H9 (cell line): ENCODE data around the gene HDAC5. TPM values are rescaled to one million over a fixed set of nuclear protein-coding genes. Genes with fewer than 3 reads are reported as not detected.

Experiments
- DNase-seq: peaks from one replicate; pipeline ENCODE4 v3.0.0-alpha.2; 2017
- H2AFZ ChIP-seq: one replicate; pipeline ENCODE4 v1.6.1; 2013; ENCODE audit warnings: mild to moderate bottlenecking, low read length, control low read depth, moderate library complexity
- H2AK5ac ChIP-seq: 2 replicates; pipeline ENCODE4 v1.6.1; 2013; ENCODE audit warnings: low read length, control low read depth, mixed read lengths; ENCODE audit not compliant: insufficient read length
- H2BK120ac ChIP-seq: one replicate; pipeline ENCODE4 v1.6.1; 2013; ENCODE audit warnings: low read depth, mild to moderate bottlenecking, low read length, control low read depth, inconsistent platforms; ENCODE audit not compliant: poor library complexity, severe bottlenecking
- H2BK12ac ChIP-seq: 2 replicates; pipeline ENCODE4 v1.6.1; 2013; ENCODE audit warnings: low read length, control low read depth, mixed read lengths, low read depth; ENCODE audit not compliant: insufficient read length
- H2BK15ac ChIP-seq: 2 replicates; pipeline ENCODE4 v1.6.1; 2013; ENCODE audit warnings: low read depth, low read length, control low read depth
- H2BK20ac ChIP-seq: one replicate; pipeline ENCODE4 v1.6.1; 2013; ENCODE audit warnings: low read depth, mild to moderate bottlenecking, low read length, control low read depth, inconsistent platforms; ENCODE audit not compliant: poor library complexity, severe bottlenecking
- H2BK5ac ChIP-seq: 2 replicates; pipeline ENCODE4 v1.6.1; 2013; ENCODE audit warnings: low read length, control low read depth, mixed read lengths; ENCODE audit not compliant: insufficient read length
- H3K14ac ChIP-seq: 2 replicates; pipeline ENCODE4 v1.6.1; 2013; ENCODE audit warnings: low read length, control low read depth; ENCODE audit not compliant: insufficient read depth
- H3K18ac ChIP-seq: 2 replicates; pipeline ENCODE4 v1.6.1; 2013; ENCODE audit warnings: low read depth, mild to moderate bottlenecking, mixed read lengths, low read length, control low read depth; ENCODE audit not compliant: insufficient read length
- H3K23ac ChIP-seq: 2 replicates; pipeline ENCODE4 v1.6.1; 2013; ENCODE audit warnings: low read length, control low read depth, mixed read lengths, low read depth; ENCODE audit not compliant: insufficient read length
- H3K23me2 ChIP-seq: 2 replicates; pipeline ENCODE4 v1.6.1; 2013; ENCODE audit warnings: low read depth, mild to moderate bottlenecking, mixed read lengths, low read length, control low read depth; ENCODE audit not compliant: insufficient read length, poor library complexity, severe bottlenecking
- H3K27ac ChIP-seq: 2 replicates; pipeline ENCODE4 v1.5.1; 2013; ENCODE audit warnings: low read length, control low read depth, mixed read lengths, low read depth; ENCODE audit not compliant: insufficient read length
- H3K27me3 ChIP-seq: 2 replicates; pipeline ENCODE4 v1.6.1; 2013; ENCODE audit warnings: low read length, control low read depth, inconsistent platforms; ENCODE audit not compliant: insufficient read depth
- H3K4ac ChIP-seq: 2 replicates; pipeline ENCODE4 v1.6.1; 2013; ENCODE audit warnings: low read depth, mild to moderate bottlenecking, control low read depth, inconsistent platforms, low read length, moderate library complexity
- H3K4me1 ChIP-seq: 2 replicates; pipeline ENCODE4 v1.6.1; 2013; ENCODE audit warnings: low read length, control low read depth, inconsistent platforms; ENCODE audit not compliant: insufficient read depth
- H3K4me2 ChIP-seq: 2 replicates; pipeline ENCODE4 v1.6.1; 2013; ENCODE audit warnings: low read length, control low read depth, mixed read lengths; ENCODE audit not compliant: insufficient read length, insufficient read depth
- H3K56ac ChIP-seq: 2 replicates; pipeline ENCODE4 v1.6.1; 2013; ENCODE audit warnings: low read depth, mild to moderate bottlenecking, mixed read lengths, low read length, control low read depth; ENCODE audit not compliant: insufficient read length
- H3K79me1 ChIP-seq: 2 replicates; pipeline ENCODE4 v1.6.1; 2013; ENCODE audit warnings: low read depth, mild to moderate bottlenecking, moderate library complexity, low read length, control low read depth, inconsistent platforms; ENCODE audit not compliant: insufficient read depth, poor library complexity, severe bottlenecking
- H3K79me2 ChIP-seq: 2 replicates; pipeline ENCODE4 v1.6.1; 2013; ENCODE audit warnings: low read length, control low read depth, inconsistent platforms; ENCODE audit not compliant: insufficient read depth
- H3K9ac ChIP-seq: 2 replicates; pipeline ENCODE4 v1.6.1; 2013; ENCODE audit warnings: low read length, control low read depth, mixed read lengths; ENCODE audit not compliant: insufficient read length; ENCODE audit errors: extremely low read depth
- H3K9me3 ChIP-seq: one replicate; pipeline ENCODE4 v1.6.1; 2013; ENCODE audit warnings: low read depth, low read length, inconsistent platforms; ENCODE audit not compliant: control insufficient read depth
- H3T11ph ChIP-seq: one replicate; pipeline ENCODE4 v1.6.1; 2013; ENCODE audit warnings: mild to moderate bottlenecking, low read length, control low read depth, inconsistent platforms
- H4K20me1 ChIP-seq: one replicate; pipeline ENCODE4 v1.6.1; 2013; ENCODE audit not compliant: control insufficient read depth, insufficient read length, insufficient read depth
- H4K5ac ChIP-seq: 2 replicates; pipeline ENCODE4 v1.6.1; 2013; ENCODE audit warnings: low read depth, mild to moderate bottlenecking, mixed read lengths, low read length, control low read depth; ENCODE audit not compliant: insufficient read length
- H4K8ac ChIP-seq: replicated peaks from 2 replicates; pipeline ENCODE4 v1.6.1; 2013; ENCODE audit warnings: low read length, control low read depth, mixed read lengths, low read depth; ENCODE audit not compliant: insufficient read length
- H4K91ac ChIP-seq: 2 replicates; pipeline ENCODE4 v1.6.1; 2013; ENCODE audit warnings: low read depth, mild to moderate bottlenecking, moderate library complexity, mixed read lengths, low read length, control low read depth; ENCODE audit not compliant: insufficient read length
- H3K27ac Mint-ChIP-seq, 3 experiments: 2 replicates in 2 of 3; 3 replicates in 1 of 3; pipeline ENCODE4 v1.8.0; 2020 to 2021; ENCODE audit warnings: mixed read lengths in 3 of 3, mild to moderate bottlenecking in 1 of 3, moderate library complexity in 1 of 3
- H3K27me3 Mint-ChIP-seq: 2 replicates; pipeline ENCODE4 v1.8.0; 2021; ENCODE audit warnings: low read depth, mild to moderate bottlenecking, moderate library complexity, mixed read lengths
- H3K36me3 Mint-ChIP-seq, 3 experiments: 2 replicates in 2 of 3; 3 replicates in 1 of 3; pipeline ENCODE4 v1.8.0; 2020 to 2021; ENCODE audit warnings: low read depth in 3 of 3, mixed read lengths in 3 of 3; ENCODE audit not compliant: insufficient read depth in 1 of 3
- H3K4me1 Mint-ChIP-seq, 2 experiments: 2 replicates each; pipeline ENCODE4 v1.8.0; 2020; ENCODE audit warnings: mixed read lengths in 2 of 2
- H3K4me3 Mint-ChIP-seq, 2 experiments: 2 replicates in 1 of 2; 3 replicates in 1 of 2; pipeline ENCODE4 v1.8.0; 2020 to 2021; ENCODE audit warnings: mild to moderate bottlenecking in 2 of 2, mixed read lengths in 2 of 2, moderate library complexity in 1 of 2
- H3K9me3 Mint-ChIP-seq, 2 experiments: 2 replicates in 1 of 2; 3 replicates in 1 of 2; pipeline ENCODE4 v1.8.0; 2020; ENCODE audit warnings: mild to moderate bottlenecking in 2 of 2, mixed read lengths in 2 of 2, moderate library complexity in 1 of 2
- CTCF ChIP-seq: fragments of 200-600 bp; sonication (generic); conservative IDR thresholded peaks from 3 replicates; pipeline ENCODE4 v1.8.0; 2021; ENCODE audit warnings: antibody characterized with exemption, mild to moderate bottlenecking
- WGBS: extraction: QIAGEN DNeasy Blood & Tissue Kit; methylation state at CpG from one replicate; pipeline ENCODE4 v1.1.7; 2013; ENCODE audit warnings: missing lambda C conversion rate, low lambda C conversion rate, mixed read lengths; ENCODE audit not compliant: insufficient read length; ENCODE audit errors: extremely low coverage; 5-methylcytosine and 5-hydroxymethylcytosine counted together
- total RNA-seq: library from RNA; stranded (reverse); gene quantifications from 2 replicates; pipeline ENCODE4 v1.2.1, GENCODE V29; 2021

The HDAC5 gene
- total RNA-seq, 1 experiment from 2014 or later = 39.5 TPM

GRCh38 chr17:44053125-44053872 is 70.1 kb downstream of the HDAC5 start:
- Histone ChIP-seq H2BK12ac (no peak overlapping the region), H3K27me3 (no peaks in the 10 kb centered on the region), H3K9me3 (no peaks in the 10 kb centered on the region), H3K27ac (no peak overlapping the region), H4K5ac (no peak overlapping the region), H2AK5ac (no peak overlapping the region), H3K4me1 (no peaks in the 10 kb centered on the region), H3T11ph (no peak overlapping the region), H2BK120ac (no peak overlapping the region), H3K18ac (no peak overlapping the region), H2AFZ (no peak overlapping the region), H3K14ac (no peak overlapping the region), H3K79me2 (peaks cover 24% of the 10 kb centered on the region), H3K56ac (no peak overlapping the region), H3K4me2 (no peak overlapping the region), H3K79me1 (peaks cover 16% of the 10 kb centered on the region), H2BK5ac (no peak overlapping the region), H2BK15ac (no peak overlapping the region), H4K8ac (no peak overlapping the region), H2BK20ac (no peak overlapping the region), H4K91ac (no peak overlapping the region), H4K20me1 (no peaks in the 10 kb centered on the region), H3K9ac (no peak overlapping the region), H3K23ac (no peak overlapping the region), H3K23me2 (no peaks in the 10 kb centered on the region), H3K4ac (no peak overlapping the region)
- WGBS = no CpG with 5 or more reads among the region's 3 CpGs
- TF ChIP-seq CTCF = no peak
- no peaks in the 10 kb centered on the region for H3K27me3 Mint-ChIP-seq
- peak; percentile 17 for DNase-seq
- no peaks in the 10 kb centered on the region for H3K9me3 Mint-ChIP-seq
- peaks cover 33 to 78% (median 66%) of the 10 kb centered on the region in 3 experiments for H3K36me3 Mint-ChIP-seq
- H3K4me3 Mint-ChIP-seq = no peak overlapping the region
- no peaks in the 10 kb centered on the region for H3K4me1 Mint-ChIP-seq
- H3K27ac Mint-ChIP-seq = peak overlapping the region in 2 of 3 experiments; percentile 26 to 59; a peak in 3 of 7 replicates
